ENCODE results near the gene HDX.
A peak's percentile ranks its signal among the peaks of the same experiment; 100 is the strongest.
"Not testable (repeated sequence)": the region's sequence is repeated elsewhere in the genome, so short reads cannot be mapped to it uniquely, and the experiment has no call there.

The HDX gene, protein sequence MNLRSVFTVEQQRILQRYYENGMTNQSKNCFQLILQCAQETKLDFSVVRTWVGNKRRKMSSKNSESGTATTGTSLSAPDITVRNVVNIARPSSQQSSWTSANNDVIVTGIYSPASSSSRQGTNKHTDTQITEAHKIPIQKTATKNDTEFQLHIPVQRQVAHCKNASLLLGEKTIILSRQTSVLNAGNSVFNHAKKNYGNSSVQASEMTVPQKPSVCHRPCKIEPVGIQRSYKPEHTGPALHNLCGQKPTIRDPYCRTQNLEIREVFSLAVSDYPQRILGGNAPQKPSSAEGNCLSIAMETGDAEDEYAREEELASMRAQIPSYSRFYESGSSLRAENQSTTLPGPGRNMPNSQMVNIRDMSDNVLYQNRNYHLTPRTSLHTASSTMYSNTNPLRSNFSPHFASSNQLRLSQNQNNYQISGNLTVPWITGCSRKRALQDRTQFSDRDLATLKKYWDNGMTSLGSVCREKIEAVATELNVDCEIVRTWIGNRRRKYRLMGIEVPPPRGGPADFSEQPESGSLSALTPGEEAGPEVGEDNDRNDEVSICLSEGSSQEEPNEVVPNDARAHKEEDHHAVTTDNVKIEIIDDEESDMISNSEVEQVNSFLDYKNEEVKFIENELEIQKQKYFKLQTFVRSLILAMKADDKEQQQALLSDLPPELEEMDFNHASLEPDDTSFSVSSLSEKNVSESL

GRCh38 chrX:84501798-84502628 is at the start of gene HDX:
Gene HDX, minus strand, starts transcription at chrX:84502453. Its CDS starts 27,056 bp downstream, at chrX:84475397.
- peak; percentile 72 to 76 for DNase-seq (ENCODE audit: low read depth in 2 of 2)

- not testable (repeated sequence) for DNase-seq (ENCODE audit: low read depth in 2 of 2)
These were observed 39.1 kb upstream of the HDX start for GRCh38 chrX:84541315-84541714.

DNA sequence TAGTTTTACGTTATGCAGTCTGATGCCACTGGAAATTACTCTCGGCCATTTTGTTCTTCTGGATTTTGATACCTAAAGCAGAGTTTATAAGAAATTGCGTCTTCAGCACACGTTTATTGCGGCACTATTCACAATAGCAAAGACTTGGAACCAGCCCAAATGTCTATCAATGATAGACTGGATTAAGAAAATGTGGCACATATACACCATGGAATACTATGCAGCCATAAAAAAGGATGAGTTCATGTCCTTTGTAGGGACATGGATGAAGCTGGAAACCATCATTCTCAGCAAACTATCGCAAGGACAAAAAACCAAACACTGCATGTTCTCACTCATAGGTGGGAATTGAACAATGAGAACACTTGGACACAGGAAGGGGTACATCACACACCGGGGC is 35.4 kb upstream of the HDX start:
- not testable (repeated sequence) for DNase-seq (ENCODE audit: low read depth in 2 of 2)

DNA sequence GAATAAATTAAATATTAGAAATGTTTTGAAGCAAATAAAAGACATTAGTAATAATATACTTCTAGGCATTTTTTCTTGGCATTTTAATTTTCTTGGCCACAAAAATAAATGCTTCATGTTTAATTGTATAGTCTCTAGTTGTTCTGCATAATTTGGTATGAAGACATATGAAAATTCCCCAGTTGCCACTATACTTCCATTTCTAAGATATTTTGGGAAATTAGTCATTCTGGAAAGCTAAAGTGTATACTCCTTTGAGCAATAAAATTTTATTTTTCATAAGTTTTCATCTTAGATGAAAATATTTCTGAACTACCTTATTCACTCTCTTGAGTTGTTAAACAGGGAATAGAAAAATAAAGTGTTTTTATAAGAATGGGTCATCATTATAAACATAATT is 13.8 kb downstream of the HDX start:
- no peak for DNase-seq (ENCODE audit: low read depth in 2 of 2)

DNA sequence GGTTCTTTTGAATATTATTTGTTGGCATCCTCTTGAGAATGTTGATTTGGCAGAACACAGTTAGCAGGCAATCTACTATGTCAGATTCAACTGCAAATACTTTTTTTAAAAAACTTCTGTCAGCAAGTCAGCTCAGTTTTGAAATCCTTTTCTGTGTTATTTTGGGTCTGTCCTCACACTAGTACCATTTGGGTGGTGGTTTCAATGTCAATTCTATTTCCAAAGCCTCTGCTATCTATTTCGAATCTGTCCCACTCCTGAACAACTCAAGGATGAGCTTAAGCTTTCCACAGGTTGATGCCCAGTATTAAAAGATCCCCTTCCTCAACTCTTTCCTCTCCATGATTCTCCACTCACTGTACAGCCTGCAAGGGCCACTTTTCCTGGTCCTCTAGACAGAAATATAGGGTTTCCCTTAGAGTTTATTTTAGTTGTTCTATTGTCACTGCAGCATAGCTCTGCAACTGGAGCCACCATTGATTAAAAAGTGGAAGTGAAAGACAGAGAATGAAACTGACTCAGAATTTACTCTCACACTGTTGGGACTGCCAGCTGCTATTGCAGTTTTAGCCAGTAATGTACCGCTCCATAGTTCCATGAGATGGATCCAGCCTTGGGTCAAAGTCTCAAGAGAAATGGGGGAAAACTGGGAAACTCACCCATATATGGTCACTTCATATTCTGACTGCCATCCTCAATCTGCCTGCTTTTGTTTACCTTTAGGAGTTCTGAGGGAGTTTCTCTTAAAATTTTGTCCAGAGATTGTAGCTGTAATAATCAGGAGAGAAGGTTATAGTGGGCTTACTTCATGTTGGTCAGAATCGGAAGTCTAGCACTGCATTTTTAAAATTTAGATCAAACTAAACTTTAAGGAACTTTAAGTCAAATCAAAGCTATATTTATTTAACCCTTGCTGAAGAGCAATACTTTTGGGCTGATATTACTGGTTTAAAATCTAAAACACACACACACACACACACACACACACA is 14.6 kb downstream of the HDX start:
- no peak for DNase-seq (ENCODE audit: low read depth in 2 of 2)

- no peak for DNase-seq (ENCODE audit: low read depth in 2 of 2)
These were observed 23.2 kb downstream of the HDX start for GRCh38 chrX:84479086-84479485.

GRCh38 chrX:84477114-84477513 is 25.1 kb downstream of the HDX start:
- no peak for DNase-seq (ENCODE audit: low read depth in 2 of 2)

DNA sequence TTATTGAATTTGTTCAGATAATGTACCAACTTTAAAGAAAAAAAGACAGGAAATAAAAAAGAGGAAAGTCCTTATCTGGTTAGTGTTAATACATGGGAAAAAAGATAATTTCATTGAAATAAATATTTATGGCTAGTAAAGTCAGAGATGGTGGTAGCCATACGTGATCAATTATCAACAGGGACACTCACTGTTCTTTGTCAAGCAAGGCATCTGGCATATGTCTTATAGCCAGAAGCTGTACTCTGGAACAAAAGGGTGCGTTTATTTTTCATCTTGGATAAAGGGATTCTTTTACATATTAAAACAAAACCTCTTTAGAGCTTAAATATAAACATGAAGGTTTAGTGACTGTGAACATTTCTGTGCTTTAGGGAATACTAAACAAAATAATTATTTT is 26.7 kb downstream of the HDX start:
- DNase-seq (ENCODE audit: low read depth in 2 of 2), result no peak

GRCh38 chrX:84475101-84475500 is 27.2 kb downstream of the HDX start:
- DNase-seq (ENCODE audit: low read depth in 2 of 2), result no peak

GRCh38 chrX:84469226-84469625 is 33.0 kb downstream of the HDX start:
- no peak for DNase-seq (ENCODE audit: low read depth in 2 of 2)

GRCh38 chrX:84467898-84468297 is 34.4 kb downstream of the HDX start:
- DNase-seq (ENCODE audit: low read depth in 2 of 2), result no peak

DNA sequence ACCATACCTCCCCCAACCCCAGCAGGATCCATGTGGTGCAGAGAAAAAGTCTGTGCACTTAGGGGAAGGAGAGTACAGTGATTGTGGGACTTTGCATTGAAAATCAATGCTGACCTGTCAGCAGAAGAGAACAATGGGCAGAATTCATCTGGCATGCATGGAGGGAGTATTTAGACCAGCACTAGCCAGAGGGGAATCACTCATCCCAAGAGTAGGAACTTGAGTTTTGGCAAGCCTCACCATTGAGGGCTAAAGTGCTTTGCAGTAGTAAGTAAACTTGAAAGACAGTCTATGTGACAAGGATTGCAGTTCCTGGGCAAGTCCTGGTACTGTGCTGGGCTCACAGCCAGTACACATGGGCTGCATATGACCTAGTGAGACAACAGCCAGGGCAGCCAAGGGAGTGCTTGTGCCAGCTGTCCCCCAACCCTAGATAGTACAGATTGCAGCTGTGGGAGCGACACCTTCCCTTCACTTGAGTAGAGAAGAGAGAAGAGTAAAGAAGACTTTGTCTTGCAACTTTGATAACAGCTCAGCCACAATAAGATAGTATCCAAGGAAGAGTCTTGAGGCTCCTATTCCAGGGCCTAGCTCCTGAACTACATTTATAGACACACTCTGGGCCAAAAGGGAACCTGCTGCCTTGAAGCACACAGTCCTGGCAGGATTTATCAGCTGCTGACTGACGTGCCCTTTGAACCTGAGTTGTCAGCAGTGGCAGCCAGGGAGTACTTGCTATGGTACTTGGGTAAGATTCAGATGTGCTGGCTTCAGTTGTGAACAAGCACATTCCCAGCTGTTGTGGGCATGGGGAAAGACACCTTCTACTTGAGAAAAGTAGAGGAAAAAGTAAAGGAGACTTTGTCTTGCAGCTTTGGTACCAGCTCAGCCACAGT is 48.7 kb downstream of the HDX start:
- no peak for DNase-seq (ENCODE audit: low read depth in 2 of 2)

DNA sequence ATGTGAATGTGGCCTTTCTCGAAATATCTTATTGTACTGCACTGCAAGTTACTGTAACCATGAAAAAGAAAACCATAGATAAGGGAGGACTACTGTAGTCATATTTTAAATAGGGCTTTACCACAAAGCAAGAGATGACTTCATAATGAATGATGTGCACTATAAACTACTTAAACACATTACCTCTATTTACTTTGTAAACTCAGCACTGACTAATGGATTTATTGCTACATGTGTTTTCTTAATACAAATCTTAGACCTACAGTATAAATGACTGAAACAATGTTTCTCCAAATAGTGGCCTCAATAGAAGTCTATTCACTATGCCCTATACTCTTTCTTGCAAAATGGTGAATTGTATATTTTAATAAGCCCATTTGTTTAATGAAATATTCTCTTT is 61.1 kb downstream of the HDX start:
- DNase-seq (ENCODE audit: low read depth in 2 of 2), result no peak

DNA sequence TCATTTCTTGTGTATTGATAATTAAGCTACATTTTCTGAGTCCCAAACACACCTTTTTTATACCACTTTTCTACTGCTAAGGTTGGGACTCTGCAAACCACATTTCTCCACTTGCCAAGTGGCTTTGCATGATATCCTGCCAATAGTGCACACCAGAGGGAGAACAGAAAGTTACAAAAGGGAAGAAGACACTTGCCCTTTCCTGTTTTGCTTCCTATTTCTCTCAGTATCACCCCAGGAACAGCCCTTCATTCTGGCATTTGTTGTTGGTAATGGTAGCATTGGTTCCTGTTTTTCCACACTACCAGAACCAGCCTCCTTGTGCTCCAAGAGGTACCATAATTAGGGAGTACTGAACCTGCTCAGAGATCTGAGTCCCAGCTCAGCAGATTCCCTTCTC is 87.1 kb downstream of the HDX start:
- DNase-seq (ENCODE audit: low read depth in 2 of 2), result no peak

DNA sequence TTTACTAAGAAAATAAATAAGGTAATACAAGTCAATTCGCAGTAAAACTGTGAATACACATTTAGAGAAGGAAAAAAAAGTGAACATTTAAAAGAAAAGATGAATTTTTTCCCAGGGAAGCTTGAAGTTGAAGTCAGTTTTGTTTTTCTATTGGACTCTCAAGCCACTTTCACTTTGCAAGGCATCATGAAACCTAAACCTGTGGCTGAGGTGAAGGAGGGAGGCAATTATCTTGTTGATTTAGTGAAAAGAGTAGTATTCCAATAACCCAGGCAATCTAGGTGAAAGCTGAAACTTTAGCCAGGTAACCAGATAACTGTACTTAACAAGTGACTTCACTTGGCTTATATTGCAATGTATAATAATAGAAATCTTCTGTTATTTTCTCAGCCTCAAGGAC is 138.6 kb downstream of the HDX start:
- no peak for DNase-seq (ENCODE audit: low read depth in 2 of 2)

DNA sequence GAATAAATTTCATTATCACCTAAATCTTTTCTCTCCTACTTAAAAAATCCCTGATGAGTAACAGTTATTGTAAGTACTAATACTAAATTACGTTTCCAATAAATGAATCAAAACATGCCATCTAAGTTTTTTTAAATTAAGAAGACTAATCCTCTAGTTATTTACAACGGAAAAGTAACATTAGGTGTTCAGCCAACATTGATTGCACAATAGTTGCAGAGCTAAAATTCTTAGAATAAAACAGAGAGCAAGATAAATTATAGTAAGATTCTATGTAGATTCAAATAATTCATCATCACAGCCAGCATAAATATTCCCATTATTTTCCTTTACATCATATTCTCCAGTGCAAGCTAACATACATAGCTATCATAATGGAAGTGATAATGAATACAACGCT is 139.2 kb downstream of the HDX start:
- DNase-seq (ENCODE audit: low read depth in 2 of 2), result no peak

- DNase-seq (ENCODE audit: low read depth in 2 of 2), result no peak
These were observed 139.9 kb downstream of the HDX start for GRCh38 chrX:84362184-84362838.

- no peak for DNase-seq (ENCODE audit: low read depth in 2 of 2)
These were observed 144.0 kb downstream of the HDX start for GRCh38 chrX:84358271-84358670.

- no peak for DNase-seq (ENCODE audit: low read depth in 2 of 2)
These were observed 145.0 kb downstream of the HDX start for GRCh38 chrX:84357296-84357695.

GRCh38 chrX:84340968-84341367 is 161.3 kb downstream of the HDX start:
- DNase-seq (ENCODE audit: low read depth in 2 of 2), result peak in 1 of 2 experiments; percentile 18

All from fibroblast of skin of left quadriceps (primary cell).